GM12801 (cell line): ENCODE measurements around the gene TTLL9.

ENCODE experiments used
- TF ChIP-seq, protein P1 (sequence below): IDR thresholded peaks from one replicate; pipeline ENCODE4 v1.5.1; 2011; ENCODE audit warnings: control low read depth; ENCODE audit not compliant: insufficient read length; ENCODE audit errors: extremely low read depth

Gene TTLL9

DNA sequence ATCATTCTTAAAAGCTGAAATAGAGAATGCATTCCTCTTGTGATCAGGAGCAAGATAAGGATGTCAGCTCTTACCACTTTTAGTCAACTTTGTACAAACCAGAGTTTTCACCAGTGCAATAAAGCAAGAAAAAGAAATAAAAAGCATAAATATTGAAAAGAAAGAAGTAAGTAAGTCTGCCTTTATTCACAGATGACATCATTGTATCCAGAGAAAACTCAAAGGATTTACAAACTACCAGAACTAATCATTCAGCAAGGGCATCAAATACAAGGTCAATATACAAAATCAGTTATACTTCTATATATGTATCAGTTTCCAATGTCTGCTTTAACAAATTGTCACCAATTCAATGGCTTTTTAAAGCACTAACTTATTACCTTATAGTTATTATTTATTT lies 13.4 kb downstream of the TTLL9 start:
- TF ChIP-seq, protein P1, sequence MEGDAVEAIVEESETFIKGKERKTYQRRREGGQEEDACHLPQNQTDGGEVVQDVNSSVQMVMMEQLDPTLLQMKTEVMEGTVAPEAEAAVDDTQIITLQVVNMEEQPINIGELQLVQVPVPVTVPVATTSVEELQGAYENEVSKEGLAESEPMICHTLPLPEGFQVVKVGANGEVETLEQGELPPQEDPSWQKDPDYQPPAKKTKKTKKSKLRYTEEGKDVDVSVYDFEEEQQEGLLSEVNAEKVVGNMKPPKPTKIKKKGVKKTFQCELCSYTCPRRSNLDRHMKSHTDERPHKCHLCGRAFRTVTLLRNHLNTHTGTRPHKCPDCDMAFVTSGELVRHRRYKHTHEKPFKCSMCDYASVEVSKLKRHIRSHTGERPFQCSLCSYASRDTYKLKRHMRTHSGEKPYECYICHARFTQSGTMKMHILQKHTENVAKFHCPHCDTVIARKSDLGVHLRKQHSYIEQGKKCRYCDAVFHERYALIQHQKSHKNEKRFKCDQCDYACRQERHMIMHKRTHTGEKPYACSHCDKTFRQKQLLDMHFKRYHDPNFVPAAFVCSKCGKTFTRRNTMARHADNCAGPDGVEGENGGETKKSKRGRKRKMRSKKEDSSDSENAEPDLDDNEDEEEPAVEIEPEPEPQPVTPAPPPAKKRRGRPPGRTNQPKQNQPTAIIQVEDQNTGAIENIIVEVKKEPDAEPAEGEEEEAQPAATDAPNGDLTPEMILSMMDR, result no peak

DNA sequence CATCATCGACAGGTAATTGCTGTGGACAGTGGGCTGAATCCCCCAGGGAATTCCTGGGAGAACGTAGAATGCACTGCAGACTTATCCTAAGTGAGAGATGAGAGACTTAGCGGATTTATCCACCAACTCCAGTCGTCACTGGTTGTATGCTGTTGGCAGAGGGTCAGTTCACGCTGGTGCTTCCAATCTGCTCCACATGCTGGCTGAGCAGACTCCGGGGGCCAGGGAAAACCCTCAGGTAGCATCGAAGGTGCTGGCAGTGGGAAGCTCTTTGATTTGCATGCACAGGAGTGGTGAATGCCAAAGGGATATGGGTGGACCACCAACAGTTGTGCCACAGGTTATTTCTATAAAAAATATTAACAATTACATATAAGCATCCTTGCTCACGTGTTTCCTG lies 20.2 kb downstream of the TTLL9 start:
- TF ChIP-seq, protein P1, result no peak

DNA sequence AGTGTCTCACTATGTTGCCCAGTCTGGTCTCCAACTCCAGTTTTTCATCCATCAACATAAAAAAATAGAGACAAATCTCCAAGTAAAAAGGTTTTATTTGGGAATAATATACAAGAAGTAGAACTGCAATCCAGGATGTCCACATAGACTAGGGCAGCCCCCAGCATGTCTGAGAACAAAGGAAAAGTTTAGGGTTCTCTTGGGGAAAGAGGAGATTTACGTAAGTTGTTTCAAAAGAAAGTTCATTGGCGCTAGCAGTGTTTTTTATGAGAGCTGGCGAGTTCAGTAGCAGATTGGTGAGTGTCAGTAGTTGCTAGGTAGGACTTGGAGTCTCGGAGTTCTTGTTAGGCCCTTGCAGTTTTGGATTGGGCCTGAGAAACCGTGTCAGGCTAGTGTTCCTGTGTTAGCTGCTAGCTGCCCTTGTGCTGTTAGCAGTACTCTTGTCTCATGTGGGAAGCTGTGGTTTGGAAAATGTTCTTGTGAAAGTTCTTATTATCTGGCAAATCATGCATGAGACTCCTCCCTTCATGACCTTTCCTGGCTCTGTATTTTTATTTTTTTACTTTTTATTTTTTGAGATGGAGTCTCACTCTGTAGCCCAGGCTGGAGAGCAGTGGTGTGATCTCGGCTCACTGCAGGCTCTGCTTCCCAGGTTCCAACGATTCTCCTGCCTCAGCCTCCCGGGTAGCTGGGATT lies 24.7 kb downstream of the TTLL9 start:
- TF ChIP-seq, protein P1, result no peak

DNA sequence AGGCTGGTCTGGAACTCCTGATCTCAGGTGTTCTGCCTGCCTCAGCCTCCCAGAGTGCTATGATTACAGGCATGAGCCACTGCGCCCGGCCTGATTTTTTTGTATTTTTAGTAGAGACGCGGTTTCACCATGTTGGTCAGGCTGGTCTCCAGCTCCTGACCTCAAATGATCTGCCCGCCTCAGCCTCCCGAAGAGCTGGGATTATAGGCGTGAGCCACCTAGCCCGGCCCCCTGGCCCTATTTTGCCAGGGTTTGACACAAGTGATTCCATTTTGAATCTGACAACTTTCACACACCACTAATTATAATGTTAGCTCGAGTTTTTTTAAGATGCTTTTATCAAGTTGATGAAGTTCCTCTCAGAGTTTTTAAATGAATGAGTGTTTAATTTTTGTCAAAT lies 25.6 kb downstream of the TTLL9 start:
- TF ChIP-seq, protein P1, result no peak

DNA sequence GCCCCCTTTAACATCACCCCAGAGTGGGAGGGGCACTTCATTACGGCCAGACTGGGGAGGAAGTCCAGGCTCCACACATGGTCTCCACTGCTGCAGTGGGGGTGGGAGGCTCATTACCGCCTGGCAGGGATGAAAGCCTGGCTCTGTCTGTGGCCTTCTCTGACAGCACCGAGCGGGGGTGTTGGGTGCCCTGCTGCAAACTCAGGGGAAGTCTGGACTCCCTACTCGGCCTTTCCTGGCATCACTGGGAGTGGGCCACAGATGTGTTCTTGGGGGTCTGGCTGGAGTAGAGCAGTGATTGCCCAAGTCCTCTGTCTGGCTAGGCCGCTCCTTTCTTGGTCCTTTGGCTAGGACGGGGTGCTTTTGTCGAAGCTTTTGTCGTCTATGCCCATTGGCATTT lies 27.1 kb downstream of the TTLL9 start:
- TF ChIP-seq, protein P1, result no peak

DNA sequence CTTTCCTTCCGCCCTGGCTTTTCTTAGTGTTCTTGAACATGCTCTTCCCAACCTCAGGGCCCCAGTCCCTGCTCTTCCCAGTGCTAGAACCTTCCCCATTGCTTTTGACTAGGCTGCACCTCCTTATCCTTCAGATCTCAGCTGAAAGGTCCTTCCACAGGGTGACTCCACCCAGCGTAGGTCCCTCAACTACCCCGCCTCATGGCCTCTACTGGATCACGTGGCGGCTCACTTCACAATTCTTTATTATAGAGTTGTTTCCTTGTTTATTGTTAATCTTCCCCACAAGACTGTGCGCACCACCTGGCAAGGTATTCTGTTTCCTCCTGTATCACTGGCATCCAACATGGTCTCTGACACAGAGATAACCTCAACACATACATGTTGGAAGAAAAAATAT lies 31.2 kb downstream of the TTLL9 start:
- TF ChIP-seq, protein P1, result no peak

DNA sequence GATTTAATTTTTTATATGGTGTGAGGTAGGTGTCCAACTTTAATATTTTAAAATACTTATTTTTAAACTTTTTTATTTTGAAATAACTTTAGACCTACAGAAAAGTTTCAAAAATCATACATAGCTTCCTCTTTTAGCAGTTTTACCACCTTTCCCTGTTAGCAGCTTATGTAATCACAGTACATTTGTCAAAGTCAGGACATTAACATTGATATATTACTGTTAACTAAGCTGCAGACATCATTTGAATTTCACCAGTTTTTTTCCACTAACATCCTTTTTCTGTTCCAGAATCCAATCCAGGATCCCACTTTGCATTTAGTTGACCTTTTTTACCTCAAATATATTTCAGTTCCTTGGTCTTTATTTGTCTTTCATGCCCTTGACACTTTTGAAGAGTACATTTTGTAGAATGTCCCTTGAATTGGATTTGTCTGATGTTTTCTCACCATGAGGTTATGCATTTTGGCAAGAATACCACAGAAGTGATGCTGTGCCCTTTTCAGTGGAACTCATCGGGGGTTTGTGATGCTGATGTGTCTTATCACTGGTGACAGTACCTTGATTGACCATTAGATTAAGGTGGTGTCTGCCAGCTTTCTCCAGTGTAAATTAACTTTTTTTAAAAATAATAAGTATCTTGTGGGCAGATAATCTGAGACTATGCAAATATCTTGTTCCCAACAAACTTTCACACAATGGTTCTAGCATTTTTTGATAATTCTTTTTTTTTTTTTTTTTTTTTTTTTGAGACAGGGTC lies 33.4 kb downstream of the TTLL9 start:
- TF ChIP-seq, protein P1, result no peak
